H1 (cell line): ENCODE measurements around the gene PGAP2. TPM values are rescaled to one million over a fixed set of nuclear protein-coding genes. Genes with fewer than 3 reads are reported as not detected.

ENCODE experiments used
- CTCF ChIA-PET: fragments of 300-600 bp; sonication (Branson Sonifier 250); formaldehyde crosslinking; loops from one replicate; lab custom pipeline; 2021; ENCODE audit not compliant: partially characterized antibody; lab: Charles Lee
- POLR2A ChIA-PET: fragments of 300-600 bp; sonication (Branson Sonifier 250); formaldehyde crosslinking; loops from one replicate; lab custom pipeline; 2021; ENCODE audit warnings: inconsistent platforms; ENCODE audit not compliant: partially characterized antibody; lab: Charles Lee
- DNase-seq, 2 experiments: peaks; one replicate each; pipeline versions ENCODE4 v3.0.0 to v3.0.0-alpha.2; 2010 to 2022; ENCODE audit warnings: low spot score in 2 of 2, low read depth in 1 of 2, mixed read lengths in 1 of 2
- FAIRE-seq: peaks from 2 replicates; lab custom pipeline; 2011; peaks lifted over from hg19 to GRCh38; lab: Jason Lieb, UNC
- H2AFZ ChIP-seq: 2 replicates; pipeline ENCODE4 v1.8.1; 2012; ENCODE audit warnings: low read length, inconsistent platforms
- H2AK5ac ChIP-seq: 2 replicates; pipeline ENCODE4 v1.6.1; 2013; ENCODE audit warnings: low read depth, low read length
- H2BK120ac ChIP-seq: replicated peaks from 2 replicates; pipeline ENCODE3; 2013; ENCODE audit warnings: low read depth, low read length, inconsistent platforms
- H2BK12ac ChIP-seq: 2 replicates; pipeline ENCODE4 v1.6.1; 2013; ENCODE audit warnings: low read depth, low read length
- H2BK15ac ChIP-seq: 2 replicates; pipeline ENCODE4 v1.6.1; 2013; ENCODE audit warnings: low read length
- H2BK20ac ChIP-seq: 2 replicates; pipeline ENCODE4 v1.6.1; 2013; ENCODE audit warnings: low read length
- H2BK5ac ChIP-seq: 2 replicates; pipeline ENCODE4 v1.6.1; 2013; ENCODE audit warnings: low read depth, low read length
- H3K14ac ChIP-seq: 2 replicates; pipeline ENCODE4 v1.6.1; 2013; ENCODE audit warnings: inconsistent platforms; ENCODE audit not compliant: insufficient read length
- H3K18ac ChIP-seq: 2 replicates; pipeline ENCODE4 v1.6.1; 2013; ENCODE audit warnings: low read length; ENCODE audit errors: extremely low read depth
- H3K23ac ChIP-seq: 2 replicates; pipeline ENCODE4 v1.6.1; 2013; ENCODE audit warnings: inconsistent platforms; ENCODE audit not compliant: insufficient read length
- H3K23me2 ChIP-seq: 2 replicates; pipeline ENCODE4 v1.6.1; 2013; ENCODE audit warnings: low read depth, low read length
- H3K27ac ChIP-seq: 2 replicates; pipeline ENCODE4 v1.6.1; 2011; ENCODE audit warnings: low read depth, low read length, inconsistent platforms
- H3K27me3 ChIP-seq, 4 experiments: replicated peaks in 1 of 4; 1 replicate in 1 of 4; 2 replicates in 3 of 4; pipeline versions ENCODE4 v1.6.1 to v1.8.1; 2011 to 2013; ENCODE audit warnings: low read length in 3 of 4, mild to moderate bottlenecking in 3 of 4, inconsistent platforms in 2 of 4, mixed read lengths in 2 of 4, moderate library complexity in 1 of 4; ENCODE audit not compliant: control insufficient read depth in 3 of 4, insufficient read depth in 3 of 4; ENCODE audit errors: extremely low read depth in 1 of 4
- H3K36me3 ChIP-seq, 4 experiments: 2 replicates each; pipeline versions ENCODE4 v1.6.1 to v1.8.1; 2011 to 2013; ENCODE audit warnings: mild to moderate bottlenecking in 4 of 4, low read length in 3 of 4, moderate library complexity in 2 of 4, control low read depth in 1 of 4, inconsistent platforms in 1 of 4; ENCODE audit not compliant: insufficient read depth in 4 of 4, control insufficient read depth in 2 of 4
- H3K4ac ChIP-seq: replicated peaks from 2 replicates; pipeline ENCODE3; 2013; ENCODE audit warnings: low read length, low read depth, mixed read lengths, inconsistent platforms; ENCODE audit not compliant: insufficient read length
- H3K4me1 ChIP-seq, 4 experiments: replicated peaks in 1 of 4; 1 replicate in 1 of 4; 2 replicates in 3 of 4; pipeline versions ENCODE4 v1.6.1 to v1.8.1; 2011 to 2013; ENCODE audit warnings: low read length in 3 of 4, inconsistent platforms in 2 of 4, mixed read lengths in 1 of 4; ENCODE audit not compliant: insufficient read depth in 4 of 4, control insufficient read depth in 3 of 4
- H3K4me2 ChIP-seq, 2 experiments: 2 replicates each; pipeline versions ENCODE4 v1.6.1 to v1.8.1; 2011 to 2013; ENCODE audit warnings: low read depth in 2 of 2, low read length in 2 of 2, control low read depth in 1 of 2, inconsistent platforms in 1 of 2, mild to moderate bottlenecking in 1 of 2; ENCODE audit not compliant: insufficient read depth in 1 of 2
- H3K4me3 ChIP-seq, 4 experiments: fragments of 200-600, 300-600 bp in 1 of 4; sonication (generic), shearing (Covaris generic), sonication (Bioruptor Twin) in 1 of 4; 2 replicates each; pipeline versions ENCODE4 v1.5.1 to v1.8.1; 2011 to 2016; ENCODE audit warnings: low read length in 4 of 4, low read depth in 3 of 4, control low read depth in 2 of 4, inconsistent platforms in 2 of 4, mild to moderate bottlenecking in 2 of 4, mixed read lengths in 1 of 4, moderate library complexity in 1 of 4; ENCODE audit not compliant: insufficient read depth in 2 of 4; ENCODE audit errors: extremely low read depth in 1 of 4
- H3K56ac ChIP-seq: replicated peaks from 2 replicates; pipeline ENCODE3; 2013; ENCODE audit warnings: low read depth, mild to moderate bottlenecking, mixed read lengths, low read length, inconsistent platforms; ENCODE audit not compliant: insufficient read length
- H3K79me1 ChIP-seq: 2 replicates; pipeline ENCODE4 v1.6.1; 2013; ENCODE audit warnings: low read depth, low read length, control low read depth
- H3K79me2 ChIP-seq, 2 experiments: 2 replicates each; pipeline versions ENCODE4 v1.6.1 to v1.8.1; 2012 to 2013; ENCODE audit warnings: low read length in 2 of 2, mild to moderate bottlenecking in 2 of 2, inconsistent platforms in 1 of 2; ENCODE audit not compliant: insufficient read depth in 2 of 2, control insufficient read depth in 1 of 2
- H3K9ac ChIP-seq, 4 experiments: replicated peaks in 1 of 4; 1 replicate in 1 of 4; 2 replicates in 3 of 4; pipeline versions ENCODE4 v1.6.1 to v1.8.1; 2011 to 2013; ENCODE audit warnings: low read depth in 3 of 4, low read length in 3 of 4, control low read depth in 2 of 4, mild to moderate bottlenecking in 2 of 4, moderate library complexity in 2 of 4, inconsistent platforms in 1 of 4; ENCODE audit errors: extremely low read depth in 1 of 4
- H3K9me3 ChIP-seq, 2 experiments: 2 replicates each; pipeline versions ENCODE4 v1.6.1 to v1.8.1; 2012 to 2013; ENCODE audit warnings: mild to moderate bottlenecking in 2 of 2, moderate library complexity in 2 of 2, control low read depth in 1 of 2, inconsistent platforms in 1 of 2, low read depth in 1 of 2, low read length in 1 of 2, mixed read lengths in 1 of 2; ENCODE audit not compliant: insufficient read depth in 2 of 2
- H4K20me1 ChIP-seq, 2 experiments: replicated peaks in 1 of 2; 2 replicates each; pipeline versions ENCODE3 to v1.8.1; 2011 to 2013; ENCODE audit warnings: inconsistent platforms in 2 of 2, low read length in 2 of 2, mild to moderate bottlenecking in 1 of 2; ENCODE audit not compliant: insufficient read depth in 2 of 2, control insufficient read depth in 1 of 2
- H4K5ac ChIP-seq: 2 replicates; pipeline ENCODE4 v1.6.1; 2013; ENCODE audit warnings: low read length, low read depth, mixed read lengths, inconsistent platforms; ENCODE audit not compliant: insufficient read length
- H4K8ac ChIP-seq: 2 replicates; pipeline ENCODE4 v1.8.0; 2013; ENCODE audit warnings: mild to moderate bottlenecking, moderate library complexity, low read length, inconsistent platforms; ENCODE audit not compliant: insufficient read depth; ENCODE audit errors: extremely low read depth
- H4K91ac ChIP-seq: replicated peaks from 2 replicates; pipeline ENCODE3; 2013; ENCODE audit warnings: low read length, mixed read lengths, inconsistent platforms; ENCODE audit not compliant: insufficient read length
- SUZ12 ChIP-seq: fragments of 200-600 bp; sonication (generic); IDR thresholded peaks from 2 replicates; pipeline ENCODE4 v1.6.1; 2012; ENCODE audit warnings: mild to moderate bottlenecking, inconsistent platforms, low read length, moderate library complexity, mixed read lengths
- WGBS, 2 experiments: shearing (Covaris generic) in 1 of 2; methylation state at CpG; one replicate each; pipeline versions ENCODE4 v1.1.6 to v1.1.7; 2013 to 2015; ENCODE audit warnings: low lambda C conversion rate in 2 of 2, mixed read lengths in 2 of 2, inconsistent platforms in 1 of 2, low coverage in 1 of 2, missing lambda C conversion rate in 1 of 2; ENCODE audit not compliant: insufficient replicate concordance in 2 of 2, insufficient coverage in 1 of 2, insufficient read length in 1 of 2; ENCODE audit errors: extremely low coverage in 1 of 2, missing lambda C conversion rate in 1 of 2; 5-methylcytosine and 5-hydroxymethylcytosine counted together
- polyA plus RNA-seq, 7 experiments: library from polyadenylated mRNA; depleted of rRNA in 3 of 7; stranded (reverse) in 5 of 7; unstranded in 2 of 7; fragments of >200 nt in 5 of 7; fragments of 200-250 nt in 2 of 7; gene quantifications; 1 replicate in 5 of 7; 2 replicates in 1 of 7; 4 replicates in 1 of 7; pipeline versions ENCODE4 v1.2.1 to v1.2.3, GENCODE V29; 2011 to 2013; ENCODE audit warnings: missing spikeins in 2 of 7, mixed read lengths in 2 of 7
- total RNA-seq: library from RNA; stranded (reverse); fragmentation: NEBNext Ultra II Directional; extraction: Animal tissue kit (Norgen Biotek cat#: 25700); gene quantifications from 2 replicates; pipeline ENCODE4 v1.2.1, GENCODE V29; 2021

Gene PGAP2
- total and polyA plus RNA-seq, 2 of the 8 experiments (the other 6 are each of a cell fraction or from before 2014, with no cell fraction given): 56.5 to 106 TPM

DNA sequence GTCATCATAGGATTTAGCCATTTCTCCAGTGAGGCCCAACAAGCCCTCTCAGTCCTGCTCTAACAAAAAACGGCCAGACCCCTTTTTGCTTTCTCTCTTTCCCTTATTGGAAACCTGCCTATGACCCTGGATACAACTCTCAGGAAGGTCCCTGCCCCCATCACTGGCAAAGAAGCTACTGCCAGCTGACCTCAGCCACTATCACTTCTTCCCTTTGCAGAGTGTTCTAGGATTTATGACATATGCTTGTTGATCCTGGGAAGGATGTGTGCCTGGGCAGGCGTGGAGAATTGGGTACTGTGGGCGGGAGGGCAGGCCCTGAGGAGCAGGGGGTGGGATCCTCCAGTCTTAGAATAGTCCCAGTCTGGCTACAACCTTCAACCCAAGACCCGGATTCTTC, 7.5 kb downstream of the PGAP2 start:
- DNase-seq (no peak), FAIRE-seq (no peak)
- H3K4ac ChIP-seq: no peak overlapping the region
- H2BK120ac ChIP-seq: no peak overlapping the region
- no peak overlapping the region for H2BK15ac ChIP-seq
- no peaks in the 10 kb centered on the region for H3K9me3 ChIP-seq
- peaks cover 0 to 4% (median 0%) of the 10 kb centered on the region in 4 experiments; a peak in 1 of 8 replicates for H3K36me3 ChIP-seq
- H2AFZ ChIP-seq: no peak overlapping the region
- POLR2A ChIA-PET: interaction anchor here (0.6 to 1.9 kb wide), 5 partner anchors 11 to 73 kb away, joined by 3 to 6 read pairs (median 3); no protein-coding TSS in a partner anchor
- no peaks in the 10 kb centered on the region for H3K27me3 ChIP-seq
- no peak overlapping the region for H3K9ac ChIP-seq
- peak overlapping the region; percentile 8; the same call in 1 of the 2 replicates for H4K8ac ChIP-seq
- H2BK20ac ChIP-seq: no peak overlapping the region
- H3K18ac ChIP-seq: no peak overlapping the region
- no peak overlapping the region for H3K4me2 ChIP-seq
- no peak overlapping the region for H4K91ac ChIP-seq
- H3K79me2 ChIP-seq: peaks cover 0 to 3% of the 10 kb centered on the region in 2 experiments; a peak in 1 of 4 replicates
- WGBS, 2 experiments: 82% methylated on average over 4 of the region's 4 CpGs; no CpG with 5 or more reads in 1 of the 2 experiments
- TF ChIP-seq SUZ12: no peak
- no peak overlapping the region for H4K5ac ChIP-seq
- H3K4me3 ChIP-seq: no peak overlapping the region
- CTCF ChIA-PET: interaction anchor here (1.0 to 10.8 kb wide), 4 partner anchors 10 to 257 kb away, joined by 3 to 61 read pairs (median 13); no protein-coding TSS in a partner anchor
- no peaks in the 10 kb centered on the region; a peak in 1 of 7 replicates for H3K4me1 ChIP-seq
- no peaks in the 10 kb centered on the region; the same call in 1 of the 2 replicates for H3K23me2 ChIP-seq
- no peak overlapping the region for H2AK5ac ChIP-seq
- H3K14ac ChIP-seq: no peak overlapping the region
- no peak overlapping the region for H3K56ac ChIP-seq
- peaks cover 2% of the 10 kb centered on the region in 2 experiments for H4K20me1 ChIP-seq
- no peak overlapping the region for H3K23ac ChIP-seq
- peaks cover 3% of the 10 kb centered on the region for H3K79me1 ChIP-seq
- no peak overlapping the region for H3K27ac ChIP-seq
- H2BK5ac ChIP-seq: no peak overlapping the region
- no peak overlapping the region for H2BK12ac ChIP-seq
